Keratinocyte (primary cell): ENCODE data around the gene FAM219A. TPM values are rescaled to one million over a fixed set of nuclear protein-coding genes. Genes with fewer than 3 reads are reported as not detected.

Experiments used
- DNase-seq: peaks from one replicate; pipeline ENCODE4 v3.0.0-alpha.2; 2011; ENCODE audit warnings: low read depth, missing footprints, low spot score
- FAIRE-seq: peaks from 2 replicates; lab custom pipeline; 2011; peaks lifted over from hg19 to GRCh38; lab: Jason Lieb, UNC
- H2AFZ ChIP-seq: 2 replicates; pipeline ENCODE4 v1.6.0; 2012; ENCODE audit warnings: low read length, control low read depth, inconsistent platforms; ENCODE audit not compliant: control insufficient read depth
- H3K27ac ChIP-seq: 2 replicates; pipeline ENCODE4 v1.5.1; 2011; ENCODE audit warnings: low read length; ENCODE audit not compliant: control insufficient read depth, insufficient read depth
- H3K27me3 ChIP-seq: 3 replicates; pipeline ENCODE4 v1.6.0; 2011; ENCODE audit warnings: low read length; ENCODE audit not compliant: control insufficient read depth, insufficient read depth; ENCODE audit errors: extremely low read depth
- H3K36me3 ChIP-seq, 2 experiments: 2 replicates in 1 of 2; 3 replicates in 1 of 2; pipeline ENCODE4 v1.5.1; 2011; ENCODE audit warnings: low read length in 2 of 2, mild to moderate bottlenecking in 1 of 2; ENCODE audit not compliant: control insufficient read depth in 2 of 2, insufficient read depth in 2 of 2; ENCODE audit errors: extremely low read depth in 1 of 2
- H3K4me1 ChIP-seq: 3 replicates; pipeline ENCODE4 v1.5.1; 2011; ENCODE audit warnings: low read length; ENCODE audit not compliant: control insufficient read depth, insufficient read depth; ENCODE audit errors: extremely low read depth
- H3K4me2 ChIP-seq: 3 replicates; pipeline ENCODE4 v1.6.0; 2011; ENCODE audit warnings: low read depth, low read length; ENCODE audit not compliant: control insufficient read depth, insufficient read depth; ENCODE audit errors: extremely low read depth
- H3K4me3 ChIP-seq, 3 experiments: fragments of 200-600 bp in 1 of 3; sonication (generic) in 1 of 3; 2 replicates in 2 of 3; 3 replicates in 1 of 3; pipeline ENCODE4 v1.5.1; 2011 to 2016; ENCODE audit warnings: low read length in 3 of 3, mild to moderate bottlenecking in 3 of 3, control low read depth in 2 of 3, inconsistent platforms in 1 of 3, low read depth in 1 of 3, mixed read lengths in 1 of 3, mixed run types in 1 of 3, moderate library complexity in 1 of 3; ENCODE audit not compliant: control insufficient read depth in 2 of 3, insufficient read depth in 2 of 3; ENCODE audit errors: extremely low read depth in 1 of 3
- H3K79me2 ChIP-seq: 2 replicates; pipeline ENCODE4 v1.6.0; 2012; ENCODE audit warnings: low read length; ENCODE audit not compliant: control insufficient read depth, insufficient read depth
- H3K9ac ChIP-seq: 3 replicates; pipeline ENCODE4 v1.6.0; 2011; ENCODE audit warnings: low read length; ENCODE audit not compliant: control insufficient read depth, insufficient read depth; ENCODE audit errors: extremely low read depth
- H3K9me1 ChIP-seq: 3 replicates; pipeline ENCODE4 v1.6.0; 2011; ENCODE audit warnings: low read length; ENCODE audit not compliant: control insufficient read depth, insufficient read depth; ENCODE audit errors: extremely low read depth
- H3K9me3 ChIP-seq: 2 replicates; pipeline ENCODE4 v1.5.1; 2012; ENCODE audit warnings: low read depth, low read length; ENCODE audit not compliant: control insufficient read depth
- H4K20me1 ChIP-seq: 3 replicates; pipeline ENCODE4 v1.6.0; 2011; ENCODE audit warnings: low read length; ENCODE audit not compliant: control insufficient read depth, insufficient read depth; ENCODE audit errors: extremely low read depth
- EZH2 ChIP-seq: IDR thresholded peaks from one replicate; pipeline ENCODE4 v1.6.1; 2012; ENCODE audit warnings: inconsistent platforms, mild to moderate bottlenecking, low read length, moderate library complexity
- dilution Hi-C: fragments of 300-500 bp; cut with MboI; formaldehyde crosslinking; loops from one replicate; pipeline ENCODE4 v1.7.0; 2020; ENCODE audit warnings: low sequenced_read_pairs; ENCODE audit not compliant: extremely low pct_ligation_motif_present
- polyA plus RNA-seq, 5 experiments: library from polyadenylated mRNA; depleted of rRNA in 3 of 5; stranded (reverse) in 3 of 5; stranded (forward) in 1 of 5; unstranded in 1 of 5; fragments of >200 nt; gene quantifications; 1 replicate in 1 of 5; 2 replicates in 3 of 5; 3 replicates in 1 of 5; pipeline versions ENCODE4 v1.2.1 to v1.2.3, GENCODE V29; 2011 to 2012; ENCODE audit warnings: missing spikeins in 2 of 5, low read depth in 1 of 5, low replicate concordance in 1 of 5
- TF ChIP-seq, protein P1 (sequence below), 3 experiments: IDR thresholded peaks in 1 of 3; conservative IDR thresholded peaks in 1 of 3; optimal IDR thresholded peaks in 1 of 3; 2 replicates in 2 of 3; 3 replicates in 1 of 3; pipeline versions ENCODE3 to v1.5.1; 2011; ENCODE audit warnings: low read length in 3 of 3, mild to moderate bottlenecking in 3 of 3, moderate library complexity in 2 of 3, control low read depth in 1 of 3, inconsistent platforms in 1 of 3; ENCODE audit not compliant: insufficient read depth in 2 of 3; ENCODE audit errors: extremely low read depth in 1 of 3

Gene FAM219A
- polyA plus RNA-seq, 1 donor (not counting 4 experiments of a cell fraction or from before 2014, with no cell fraction given) = 8.9 TPM

DNA sequence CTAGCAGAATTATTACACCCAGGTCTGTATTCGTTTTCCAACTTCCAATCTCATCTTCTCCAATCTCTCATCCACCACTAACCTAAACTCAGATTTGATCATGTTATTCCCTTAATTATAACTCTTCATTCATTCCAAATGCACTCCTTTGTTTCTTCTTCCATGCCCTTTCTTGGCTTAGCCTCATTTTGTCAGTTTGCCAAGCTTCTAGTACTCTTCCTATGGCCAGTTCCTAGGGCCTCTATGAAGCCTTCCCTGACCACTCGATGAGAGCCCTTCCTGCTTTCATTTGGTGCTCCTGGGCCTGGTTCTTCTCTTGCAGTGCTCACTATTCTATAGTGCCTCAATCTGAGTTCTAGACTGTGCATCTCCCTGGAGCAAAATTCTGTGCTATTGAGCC, 5.8 kb downstream of the FAM219A start:
- Histone ChIP-seq H3K27ac (no peak overlapping the region), H3K79me2 (peaks cover 43% of the 10 kb centered on the region), H3K9me3 (no peaks in the 10 kb centered on the region), H3K36me3 (no peaks in the 10 kb centered on the region), H4K20me1 (peaks cover 7% of the 10 kb centered on the region), H3K27me3 (no peaks in the 10 kb centered on the region), H3K4me1 (peaks cover 22% of the 10 kb centered on the region), H3K9me1 (peaks cover 3% of the 10 kb centered on the region), H3K4me2 (no peak overlapping the region), H3K9ac (no peak overlapping the region), H3K4me3 (no peak overlapping the region), H2AFZ (no peak overlapping the region)
- DNase-seq (no peak), FAIRE-seq (no peak)
- dilution Hi-C loops = no loop called here
- TF ChIP-seq, protein P1, sequence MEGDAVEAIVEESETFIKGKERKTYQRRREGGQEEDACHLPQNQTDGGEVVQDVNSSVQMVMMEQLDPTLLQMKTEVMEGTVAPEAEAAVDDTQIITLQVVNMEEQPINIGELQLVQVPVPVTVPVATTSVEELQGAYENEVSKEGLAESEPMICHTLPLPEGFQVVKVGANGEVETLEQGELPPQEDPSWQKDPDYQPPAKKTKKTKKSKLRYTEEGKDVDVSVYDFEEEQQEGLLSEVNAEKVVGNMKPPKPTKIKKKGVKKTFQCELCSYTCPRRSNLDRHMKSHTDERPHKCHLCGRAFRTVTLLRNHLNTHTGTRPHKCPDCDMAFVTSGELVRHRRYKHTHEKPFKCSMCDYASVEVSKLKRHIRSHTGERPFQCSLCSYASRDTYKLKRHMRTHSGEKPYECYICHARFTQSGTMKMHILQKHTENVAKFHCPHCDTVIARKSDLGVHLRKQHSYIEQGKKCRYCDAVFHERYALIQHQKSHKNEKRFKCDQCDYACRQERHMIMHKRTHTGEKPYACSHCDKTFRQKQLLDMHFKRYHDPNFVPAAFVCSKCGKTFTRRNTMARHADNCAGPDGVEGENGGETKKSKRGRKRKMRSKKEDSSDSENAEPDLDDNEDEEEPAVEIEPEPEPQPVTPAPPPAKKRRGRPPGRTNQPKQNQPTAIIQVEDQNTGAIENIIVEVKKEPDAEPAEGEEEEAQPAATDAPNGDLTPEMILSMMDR (optimal IDR thresholded peaks at IDR 0.05 in 1 of 3, IDR thresholded peaks at IDR 0.05 in 1 of 3, conservative IDR thresholded peaks at IDR 0.05 in 1 of 3; ENCODE audit: extremely low read depth in 1 of 3, insufficient read depth in 2 of 3, low read length in 3 of 3) = no peak
- no peak for TF ChIP-seq EZH2

DNA sequence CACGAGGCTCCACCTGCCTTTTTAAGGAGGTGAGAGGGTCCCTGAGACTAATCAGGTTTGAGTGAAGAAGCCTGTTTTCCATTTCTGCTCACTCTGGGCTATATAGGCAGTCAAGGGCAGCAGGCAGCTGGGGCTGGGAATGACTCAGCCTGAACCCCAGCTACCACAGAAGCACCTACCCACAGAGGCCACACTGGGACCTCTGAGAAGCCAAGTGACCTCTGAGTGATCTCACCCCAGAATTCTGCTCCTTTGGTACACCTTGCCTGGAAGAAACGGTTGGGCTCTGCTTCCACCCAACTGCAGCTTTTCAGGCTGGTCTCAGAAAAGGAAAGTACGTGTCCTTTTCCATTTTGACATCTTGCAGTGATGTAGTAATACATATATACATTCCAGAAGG, 6.8 kb downstream of the FAM219A start:
- H3K79me2 ChIP-seq = peaks cover 35% of the 10 kb centered on the region
- no peaks in the 10 kb centered on the region for H3K27me3 ChIP-seq
- H3K9me1 ChIP-seq = peaks cover 3% of the 10 kb centered on the region
- TF ChIP-seq, protein P1 (optimal IDR thresholded peaks at IDR 0.05 in 1 of 3, IDR thresholded peaks at IDR 0.05 in 1 of 3, conservative IDR thresholded peaks at IDR 0.05 in 1 of 3; ENCODE audit: extremely low read depth in 1 of 3, insufficient read depth in 2 of 3, low read length in 3 of 3) = no peak
- no peak for TF ChIP-seq EZH2
- peaks cover 15% of the 10 kb centered on the region for H3K4me1 ChIP-seq
- no peak overlapping the region for H2AFZ ChIP-seq
- no peaks in the 10 kb centered on the region for H3K9me3 ChIP-seq
- H3K4me3 ChIP-seq = no peak overlapping the region
- H3K27ac ChIP-seq = no peak overlapping the region
- dilution Hi-C loops = no loop called here
- H3K9ac ChIP-seq = no peak overlapping the region
- FAIRE-seq = no peak
- DNase-seq = no peak
- no peaks in the 10 kb centered on the region for H3K36me3 ChIP-seq
- H4K20me1 ChIP-seq = peaks cover 7% of the 10 kb centered on the region
- H3K4me2 ChIP-seq = no peak overlapping the region
